Sciatic nerve (tissue), 2 donors: ENCODE measurements around the gene HOXD11. TPM values are rescaled to one million over a fixed set of nuclear protein-coding genes. Genes with fewer than 3 reads are reported as not detected.
A peak's percentile ranks its signal among the peaks of the same experiment; 100 is the strongest.

Experiments
- ATAC-seq: fragments of 200-7000 bp; cut with Tn5 transposase; one replicate; pipeline ENCODE4 v1.9.1; 2020; ENCODE audit warnings: mild to moderate bottlenecking, moderate library complexity
- DNase-seq: peaks from one replicate; pipeline ENCODE4 v3.0.0-alpha.2; 2020; ENCODE audit warnings: low spot score
- intact Hi-C: fragments of 100-400 bp; cut with DNase I; formaldehyde crosslinking; loops from one replicate; pipeline ENCODE4 v1.14.2; 2022
- total RNA-seq: library from RNA; stranded (reverse); fragmentation: NEBNext Ultra II Directional; extraction: Animal tissue kit (Norgen Biotek cat#: 25700); gene quantifications from one replicate; pipeline ENCODE4 v1.2.1, GENCODE V29; 2021
- donor health status: DM: no; HTN: no; CAD: no.
- donor health status: DM: no; HTN: no; CAD: no.

The HOXD11 gene
- total RNA-seq, 1 donor from 2014 or later: 0.40 TPM

GRCh38 chr2:176114930-176115625, 8.0 kb downstream of the HOXD11 start:
- ATAC-seq (no peak), DNase-seq (no peak)
- intact Hi-C loops: no loop called here

- intact Hi-C loops: no loop called here
- ATAC-seq: peak; percentile 59
Measured at GRCh38 chr2:176115883-176116813, 9.1 kb downstream of the HOXD11 start, which contains the start of gene HOXD10. HOXD10 (plus strand) TSS chr2:176116778; CDS start chr2:176116834, 56 bp downstream.

GRCh38 chr2:176117162-176117822, 10.2 kb downstream of the HOXD11 start:
- ATAC-seq (no peak), DNase-seq (no peak)
- intact Hi-C loops: no loop called here

More at GRCh38 chr2:176115883-176116813, 9.1 kb downstream of the HOXD11 start, which contains the start of gene HOXD10:
- DNase-seq: no peak

GRCh38 chr2:176117823-176118371, 10.8 kb downstream of the HOXD11 start:
- DNase-seq (no peak), ATAC-seq (no peak)
- intact Hi-C loops: no loop called here

- no peak for DNase-seq
- ATAC-seq: no peak
- intact Hi-C loops: no loop called here
Measured at GRCh38 chr2:176118601-176119339, 11.7 kb downstream of the HOXD11 start.

DNA sequence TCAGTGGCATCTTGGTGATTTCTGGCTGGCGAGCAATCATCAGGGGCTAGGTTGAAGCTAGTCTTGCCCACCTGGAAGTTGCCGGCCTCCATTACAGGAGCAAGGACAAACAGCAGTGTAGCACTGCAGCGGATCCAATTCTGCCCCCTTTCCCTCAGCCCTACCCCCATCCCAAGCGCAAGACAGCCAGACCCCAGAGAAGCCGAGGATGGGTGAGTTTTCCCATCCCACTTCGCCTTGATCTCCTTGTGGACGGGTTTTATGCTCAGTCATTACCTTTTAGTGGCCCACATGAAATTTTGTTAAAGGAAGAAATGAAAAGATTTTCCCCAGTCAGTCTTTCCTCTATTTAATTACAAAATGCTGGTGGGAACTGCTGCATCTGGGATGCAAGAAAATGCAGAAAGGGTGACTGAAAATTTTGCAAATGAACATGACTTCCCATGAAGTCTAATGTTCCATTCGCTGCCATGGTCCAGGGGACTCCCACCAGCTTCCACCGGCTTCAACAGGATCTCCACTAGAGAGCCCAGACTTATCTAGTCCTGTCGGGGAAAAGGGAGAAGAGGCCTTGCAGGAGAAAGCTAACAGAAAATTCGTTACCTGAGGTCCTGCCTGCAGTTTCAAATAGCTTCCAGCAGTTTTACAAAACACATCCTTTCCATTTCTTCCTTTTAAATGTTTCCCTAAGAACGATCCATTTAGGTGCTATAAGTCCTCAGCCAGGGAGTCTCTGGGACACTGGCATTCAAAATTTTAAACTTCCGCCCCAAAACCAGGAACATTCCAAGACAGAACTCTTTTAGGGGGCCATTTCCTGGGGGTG, 13.5 kb downstream of the HOXD11 start:
- intact Hi-C loops: loop anchor here (10.0 kb wide), 1 partner anchor 1034 kb away; no protein-coding TSS in a partner anchor
- DNase-seq (no peak), ATAC-seq (no peak)

- ATAC-seq (no peak), DNase-seq (no peak)
- intact Hi-C loops: loop anchor here (10.0 kb wide), 1 partner anchor 1033 kb away; no protein-coding TSS in a partner anchor
Measured at GRCh38 chr2:176121190-176122051, 14.3 kb downstream of the HOXD11 start.

DNA sequence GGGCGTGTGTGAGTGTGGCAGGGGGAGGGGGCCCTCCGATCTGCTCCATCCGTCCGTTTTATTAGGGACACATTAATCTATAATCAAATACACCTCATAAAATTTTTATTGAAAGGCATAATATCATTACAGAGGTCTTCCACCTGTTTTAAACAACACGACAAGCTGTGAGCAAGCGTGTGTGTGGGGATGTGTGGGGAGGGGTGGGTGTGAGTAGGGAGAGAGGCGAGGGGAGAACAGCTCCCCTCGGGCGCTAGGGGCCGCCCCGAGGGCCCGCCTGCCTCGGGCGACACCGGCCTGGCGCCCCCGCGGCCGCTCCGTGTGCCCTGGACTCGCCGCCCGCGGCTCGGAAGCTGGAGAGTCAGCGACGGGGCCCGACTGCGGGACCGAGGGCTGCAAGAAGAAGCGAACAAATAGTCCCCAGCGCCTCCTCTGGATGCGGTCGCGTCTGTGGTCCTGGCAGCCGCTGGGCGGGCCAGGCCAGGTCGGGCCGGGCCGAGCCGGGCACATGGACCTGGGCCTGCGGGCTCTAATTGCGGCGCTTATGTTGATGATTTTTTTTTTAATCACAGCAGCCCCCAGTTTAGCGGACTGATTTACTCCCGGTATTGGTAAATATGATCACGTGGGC, 15.1 kb downstream of the HOXD11 start:
- intact Hi-C loops: loop anchor here (10.0 kb wide), 1 partner anchor 1033 kb away; no protein-coding TSS in a partner anchor
- peak; percentile 23 for ATAC-seq

DNA sequence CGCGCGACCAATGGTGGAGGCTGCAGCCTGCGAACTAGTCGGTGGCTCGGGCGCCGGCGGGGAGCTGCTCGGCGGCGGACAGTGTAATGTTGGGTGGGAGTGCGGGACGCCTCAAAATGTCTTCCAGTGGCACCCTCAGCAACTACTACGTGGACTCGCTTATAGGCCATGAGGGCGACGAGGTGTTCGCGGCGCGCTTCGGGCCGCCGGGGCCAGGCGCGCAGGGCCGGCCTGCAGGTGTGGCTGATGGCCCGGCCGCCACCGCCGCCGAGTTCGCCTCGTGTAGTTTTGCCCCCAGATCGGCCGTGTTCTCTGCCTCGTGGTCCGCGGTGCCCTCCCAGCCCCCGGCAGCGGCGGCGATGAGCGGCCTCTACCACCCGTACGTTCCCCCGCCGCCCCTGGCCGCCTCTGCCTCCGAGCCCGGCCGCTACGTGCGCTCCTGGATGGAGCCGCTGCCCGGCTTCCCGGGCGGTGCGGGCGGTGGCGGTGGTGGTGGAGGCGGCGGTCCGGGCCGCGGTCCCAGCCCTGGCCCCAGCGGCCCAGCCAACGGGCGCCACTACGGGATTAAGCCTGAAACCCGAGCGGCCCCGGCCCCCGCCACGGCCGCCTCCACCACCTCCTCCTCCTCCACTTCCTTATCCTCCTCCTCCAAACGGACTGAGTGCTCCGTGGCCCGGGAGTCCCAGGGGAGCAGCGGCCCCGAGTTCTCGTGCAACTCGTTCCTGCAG, 15.8 kb downstream of the HOXD11 start, which contains the start of gene HOXD9:
TSS of gene HOXD9 (plus strand) at position 37 of the 728 bp plus-strand sequence. CDS start at position 87, 50 bp downstream.
- ATAC-seq: peak; percentile 48
- no peak for DNase-seq
- intact Hi-C loops: loop anchor here (10.0 kb wide), 1 partner anchor 1032 kb away; no protein-coding TSS in a partner anchor

More for the DNA sequence above, 15.1 kb downstream of the HOXD11 start:
- DNase-seq: no peak

- ATAC-seq: no peak
- DNase-seq: no peak
- intact Hi-C loops: loop anchor here (10.0 kb wide), 1 partner anchor 1031 kb away; no protein-coding TSS in a partner anchor
Measured at GRCh38 chr2:176123411-176124109, 16.5 kb downstream of the HOXD11 start.

- DNase-seq (no peak), ATAC-seq (no peak)
- intact Hi-C loops: loop anchor here (10.0 kb wide), 1 partner anchor 1030 kb away; no protein-coding TSS in a partner anchor
Measured at GRCh38 chr2:176124110-176124946, 17.2 kb downstream of the HOXD11 start.

DNA sequence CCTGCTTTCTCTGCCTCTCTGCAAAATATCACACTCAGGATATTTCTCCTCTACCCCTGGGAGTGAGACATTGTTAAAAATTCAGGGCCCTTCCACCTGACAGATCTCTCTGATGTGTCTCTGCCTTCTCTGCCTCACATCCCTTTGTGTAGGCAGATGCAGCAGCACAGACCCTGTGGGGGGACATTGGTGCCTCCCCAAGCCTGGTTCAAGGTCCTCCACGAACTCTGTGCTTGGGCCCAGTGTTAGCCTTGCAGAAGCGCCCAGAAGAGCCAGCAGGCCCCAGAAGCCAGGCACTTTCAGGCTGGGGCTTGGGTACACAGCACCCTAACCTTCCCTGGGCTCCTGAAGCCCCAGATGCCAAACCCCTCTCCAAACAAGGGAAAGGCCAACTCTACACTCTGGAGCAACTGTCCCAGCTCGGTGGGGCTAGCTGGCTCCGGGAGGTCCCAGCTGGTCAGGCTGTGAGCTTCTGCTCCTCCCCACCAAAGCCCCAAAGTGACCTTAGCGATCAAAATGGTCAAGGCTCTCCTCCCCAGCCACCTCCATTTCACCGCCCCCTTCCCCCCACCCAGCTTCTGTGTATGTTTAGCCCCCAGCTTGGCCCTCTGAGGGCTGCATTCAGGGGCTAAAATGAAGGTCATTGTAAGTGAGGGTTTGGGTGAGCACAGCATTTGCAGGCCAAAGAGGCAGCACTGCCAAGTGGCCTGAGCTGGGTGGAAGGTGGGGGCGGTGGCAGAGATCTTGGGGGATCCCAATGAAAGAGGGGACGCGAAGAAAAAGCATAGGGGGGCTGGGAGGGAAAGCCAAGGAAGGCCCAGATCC, 18.1 kb downstream of the HOXD11 start:
- intact Hi-C loops: loop anchor here (5.0 to 10.0 kb wide), 2 partner anchors 512 to 1030 kb away; no protein-coding TSS in a partner anchor
- DNase-seq: no peak

GRCh38 chr2:176125772-176126054, 18.6 kb downstream of the HOXD11 start:
- ATAC-seq (no peak), DNase-seq (no peak)
- intact Hi-C loops: loop anchor here (5.0 to 10.0 kb wide), 2 partner anchors 512 to 1029 kb away; no protein-coding TSS in a partner anchor

More for the DNA sequence above, 18.1 kb downstream of the HOXD11 start:
- no peak for ATAC-seq
